ENCODE results near the gene MYO9A.

Gene MYO9A

GRCh38 chr15:71914092-71914491 is 203.9 kb downstream of the MYO9A start:
- Histone ChIP-seq H4K5ac (ENCODE audit: low read length) (no peak overlapping the region), H3K4me1 (ENCODE audit: control insufficient read depth, low read depth, low read length) (no peaks in the 10 kb centered on the region), H3K23ac (ENCODE audit: low read length) (no peak overlapping the region), H2AK5ac (ENCODE audit: low read length) (no peak overlapping the region), H3K79me1 (ENCODE audit: low read length) (no peaks in the 10 kb centered on the region), H4K8ac (ENCODE audit: low read depth, low read length) (no peak overlapping the region), H2BK120ac (ENCODE audit: low read depth, low read length) (no peak overlapping the region), H3K18ac (ENCODE audit: low read length) (no peak overlapping the region), H3K79me2 (ENCODE audit: control insufficient read depth, insufficient read depth, low read length) (no peaks in the 10 kb centered on the region), H3K27ac (ENCODE audit: low read depth, low read length) (no peak overlapping the region), H3K36me3 (ENCODE audit: control insufficient read depth, insufficient read depth, low read length) (no peaks in the 10 kb centered on the region), H3K4me2 (ENCODE audit: low read length) (no peak overlapping the region), H3K4ac (ENCODE audit: low read depth, low read length) (no peak overlapping the region), H3K56ac (ENCODE audit: low read length) (no peak overlapping the region), H3K27me3 (ENCODE audit: insufficient read depth, low read length, poor library complexity) (no peaks in the 10 kb centered on the region), H3K9ac (ENCODE audit: low read length) (no peak overlapping the region), H2BK15ac (replicated peaks; ENCODE audit: low read depth) (no peak overlapping the region), H2BK5ac (ENCODE audit: low read length) (no peak overlapping the region), H3K4me3 (ENCODE audit: low read length) (no peak overlapping the region)
- no peak for DNase-seq
- no CpG with 5 or more reads among the region's 3 CpGs for WGBS (ENCODE audit: extremely low coverage, insufficient coverage, low lambda C conversion rate)

- H3K4me1 ChIP-seq (ENCODE audit: control insufficient read depth, low read depth, low read length): no peaks in the 10 kb centered on the region
Measured at GRCh38 chr15:71899674-71900073, 218.3 kb downstream of the MYO9A start.

GRCh38 chr15:71893691-71894090 is 224.3 kb downstream of the MYO9A start:
- DNase-seq: no peak
- H2BK15ac ChIP-seq (replicated peaks; ENCODE audit: low read depth): no peak overlapping the region
- WGBS (ENCODE audit: extremely low coverage, insufficient coverage, low lambda C conversion rate): no CpG with 5 or more reads among the region's 1 CpG

More at GRCh38 chr15:71899674-71900073, 218.3 kb downstream of the MYO9A start:
- Histone ChIP-seq H2AK5ac (ENCODE audit: low read length) (no peak overlapping the region), H3K56ac (ENCODE audit: low read length) (no peak overlapping the region), H3K4me3 (ENCODE audit: low read length) (no peak overlapping the region), H4K5ac (ENCODE audit: low read length) (no peak overlapping the region), H2BK120ac (ENCODE audit: low read depth, low read length) (no peak overlapping the region), H3K27ac (ENCODE audit: low read depth, low read length) (no peak overlapping the region), H3K27me3 (ENCODE audit: insufficient read depth, low read length, poor library complexity) (no peaks in the 10 kb centered on the region), H4K8ac (ENCODE audit: low read depth, low read length) (no peak overlapping the region), H2BK15ac (replicated peaks; ENCODE audit: low read depth) (no peak overlapping the region), H3K4ac (ENCODE audit: low read depth, low read length) (no peak overlapping the region), H3K36me3 (ENCODE audit: control insufficient read depth, insufficient read depth, low read length) (no peaks in the 10 kb centered on the region), H3K79me1 (ENCODE audit: low read length) (no peaks in the 10 kb centered on the region), H3K79me2 (ENCODE audit: control insufficient read depth, insufficient read depth, low read length) (no peaks in the 10 kb centered on the region), H3K23ac (ENCODE audit: low read length) (no peak overlapping the region), H3K4me2 (ENCODE audit: low read length) (no peak overlapping the region), H3K18ac (ENCODE audit: low read length) (no peak overlapping the region), H3K9ac (ENCODE audit: low read length) (no peak overlapping the region), H2BK5ac (ENCODE audit: low read length) (no peak overlapping the region)
- no peak for DNase-seq
- no CpG with 5 or more reads among the region's 5 CpGs for WGBS (ENCODE audit: extremely low coverage, insufficient coverage, low lambda C conversion rate)

GRCh38 chr15:71892335-71892734 is 225.6 kb downstream of the MYO9A start:
- no peak overlapping the region for H3K9ac ChIP-seq (ENCODE audit: low read length)
- H3K4me3 ChIP-seq (ENCODE audit: low read length): no peak overlapping the region
- no peak overlapping the region for H3K4me2 ChIP-seq (ENCODE audit: low read length)
- no peak overlapping the region for H2BK5ac ChIP-seq (ENCODE audit: low read length)
- H3K27me3 ChIP-seq (ENCODE audit: insufficient read depth, low read length, poor library complexity): no peaks in the 10 kb centered on the region
- no peak overlapping the region for H3K27ac ChIP-seq (ENCODE audit: low read depth, low read length)
- no peak overlapping the region for H4K5ac ChIP-seq (ENCODE audit: low read length)
- no peak for DNase-seq
- H3K79me1 ChIP-seq (ENCODE audit: low read length): no peaks in the 10 kb centered on the region
- H2BK120ac ChIP-seq (ENCODE audit: low read depth, low read length): no peak overlapping the region
- H3K23ac ChIP-seq (ENCODE audit: low read length): no peak overlapping the region
- no CpG with 5 or more reads among the region's 3 CpGs for WGBS (ENCODE audit: extremely low coverage, insufficient coverage, low lambda C conversion rate)
- H3K4me1 ChIP-seq (ENCODE audit: control insufficient read depth, low read depth, low read length): no peaks in the 10 kb centered on the region
- H3K18ac ChIP-seq (ENCODE audit: low read length): no peak overlapping the region
- no peak overlapping the region for H2BK15ac ChIP-seq (replicated peaks; ENCODE audit: low read depth)
- no peaks in the 10 kb centered on the region for H3K79me2 ChIP-seq (ENCODE audit: control insufficient read depth, insufficient read depth, low read length)
- H4K8ac ChIP-seq (ENCODE audit: low read depth, low read length): no peak overlapping the region
- H3K4ac ChIP-seq (ENCODE audit: low read depth, low read length): no peak overlapping the region
- H3K56ac ChIP-seq (ENCODE audit: low read length): no peak overlapping the region
- no peaks in the 10 kb centered on the region for H3K36me3 ChIP-seq (ENCODE audit: control insufficient read depth, insufficient read depth, low read length)
- H2AK5ac ChIP-seq (ENCODE audit: low read length): no peak overlapping the region

More at GRCh38 chr15:71893691-71894090, 224.3 kb downstream of the MYO9A start:
- H3K4me2 ChIP-seq (ENCODE audit: low read length): no peak overlapping the region
- no peaks in the 10 kb centered on the region for H3K79me1 ChIP-seq (ENCODE audit: low read length)
- H3K36me3 ChIP-seq (ENCODE audit: control insufficient read depth, insufficient read depth, low read length): no peaks in the 10 kb centered on the region
- H3K4me1 ChIP-seq (ENCODE audit: control insufficient read depth, low read depth, low read length): no peaks in the 10 kb centered on the region
- H3K27ac ChIP-seq (ENCODE audit: low read depth, low read length): no peak overlapping the region
- no peak overlapping the region for H4K8ac ChIP-seq (ENCODE audit: low read depth, low read length)
- H3K27me3 ChIP-seq (ENCODE audit: insufficient read depth, low read length, poor library complexity): no peaks in the 10 kb centered on the region
- no peak overlapping the region for H3K56ac ChIP-seq (ENCODE audit: low read length)
- no peak overlapping the region for H3K4me3 ChIP-seq (ENCODE audit: low read length)
- no peak overlapping the region for H2BK5ac ChIP-seq (ENCODE audit: low read length)
- no peak overlapping the region for H2BK120ac ChIP-seq (ENCODE audit: low read depth, low read length)
- H3K4ac ChIP-seq (ENCODE audit: low read depth, low read length): no peak overlapping the region
- no peak overlapping the region for H3K23ac ChIP-seq (ENCODE audit: low read length)
- H3K79me2 ChIP-seq (ENCODE audit: control insufficient read depth, insufficient read depth, low read length): no peaks in the 10 kb centered on the region
- H2AK5ac ChIP-seq (ENCODE audit: low read length): no peak overlapping the region
- H3K18ac ChIP-seq (ENCODE audit: low read length): no peak overlapping the region
- H4K5ac ChIP-seq (ENCODE audit: low read length): no peak overlapping the region
- H3K9ac ChIP-seq (ENCODE audit: low read length): no peak overlapping the region

- Histone ChIP-seq H3K36me3 (ENCODE audit: control insufficient read depth, insufficient read depth, low read length) (no peaks in the 10 kb centered on the region), H2BK120ac (ENCODE audit: low read depth, low read length) (no peak overlapping the region), H3K4me2 (ENCODE audit: low read length) (no peak overlapping the region), H3K4me1 (ENCODE audit: control insufficient read depth, low read depth, low read length) (no peaks in the 10 kb centered on the region), H2BK15ac (replicated peaks; ENCODE audit: low read depth) (no peak overlapping the region), H3K27ac (ENCODE audit: low read depth, low read length) (no peak overlapping the region), H3K79me2 (ENCODE audit: control insufficient read depth, insufficient read depth, low read length) (no peaks in the 10 kb centered on the region), H2AK5ac (ENCODE audit: low read length) (no peak overlapping the region), H3K56ac (ENCODE audit: low read length) (no peak overlapping the region), H3K27me3 (ENCODE audit: insufficient read depth, low read length, poor library complexity) (no peaks in the 10 kb centered on the region), H3K9ac (ENCODE audit: low read length) (no peak overlapping the region), H2BK5ac (ENCODE audit: low read length) (no peak overlapping the region), H3K4me3 (ENCODE audit: low read length) (no peak overlapping the region), H3K79me1 (ENCODE audit: low read length) (no peaks in the 10 kb centered on the region), H3K23ac (ENCODE audit: low read length) (no peak overlapping the region), H4K8ac (ENCODE audit: low read depth, low read length) (no peak overlapping the region), H3K18ac (ENCODE audit: low read length) (no peak overlapping the region), H3K4ac (ENCODE audit: low read depth, low read length) (no peak overlapping the region), H4K5ac (ENCODE audit: low read length) (no peak overlapping the region)
- WGBS (ENCODE audit: extremely low coverage, insufficient coverage, low lambda C conversion rate): no CpG with 5 or more reads among the region's 4 CpGs
- no peak for DNase-seq
Measured at GRCh38 chr15:71891026-71891425, 226.9 kb downstream of the MYO9A start.

- no peaks in the 10 kb centered on the region for H3K79me1 ChIP-seq (ENCODE audit: low read length)
- H2AK5ac ChIP-seq (ENCODE audit: low read length): no peak overlapping the region
- DNase-seq: no peak
- H4K8ac ChIP-seq (ENCODE audit: low read depth, low read length): no peak overlapping the region
- no CpG with 5 or more reads among the region's 1 CpG for WGBS (ENCODE audit: extremely low coverage, insufficient coverage, low lambda C conversion rate)
- no peak overlapping the region for H2BK5ac ChIP-seq (ENCODE audit: low read length)
- H3K36me3 ChIP-seq (ENCODE audit: control insufficient read depth, insufficient read depth, low read length): no peaks in the 10 kb centered on the region
- H3K4me2 ChIP-seq (ENCODE audit: low read length): no peak overlapping the region
- H3K18ac ChIP-seq (ENCODE audit: low read length): no peak overlapping the region
- no peak overlapping the region for H2BK15ac ChIP-seq (replicated peaks; ENCODE audit: low read depth)
- H4K5ac ChIP-seq (ENCODE audit: low read length): no peak overlapping the region
- H3K4me3 ChIP-seq (ENCODE audit: low read length): no peak overlapping the region
- no peak overlapping the region for H3K23ac ChIP-seq (ENCODE audit: low read length)
- no peak overlapping the region for H3K56ac ChIP-seq (ENCODE audit: low read length)
- H3K4me1 ChIP-seq (ENCODE audit: control insufficient read depth, low read depth, low read length): no peaks in the 10 kb centered on the region
- no peak overlapping the region for H3K9ac ChIP-seq (ENCODE audit: low read length)
- no peak overlapping the region for H2BK120ac ChIP-seq (ENCODE audit: low read depth, low read length)
- H3K27ac ChIP-seq (ENCODE audit: low read depth, low read length): no peak overlapping the region
- no peaks in the 10 kb centered on the region for H3K79me2 ChIP-seq (ENCODE audit: control insufficient read depth, insufficient read depth, low read length)
- H3K27me3 ChIP-seq (ENCODE audit: insufficient read depth, low read length, poor library complexity): no peaks in the 10 kb centered on the region
- H3K4ac ChIP-seq (ENCODE audit: low read depth, low read length): no peak overlapping the region
Measured at GRCh38 chr15:71889947-71890346, 228.0 kb downstream of the MYO9A start.

Data from mesendoderm (in vitro differentiated cells).